NCI-H2171 treated with DMSO at 0.1 percent for 48 hours (cell line): Measurements from ENCODE around the gene RBBP4.

Experiments
- DNase-seq: peaks from one replicate; lab custom pipeline; 2025; lab: John Stamatoyannopoulos, UW

Gene RBBP4

DNA sequence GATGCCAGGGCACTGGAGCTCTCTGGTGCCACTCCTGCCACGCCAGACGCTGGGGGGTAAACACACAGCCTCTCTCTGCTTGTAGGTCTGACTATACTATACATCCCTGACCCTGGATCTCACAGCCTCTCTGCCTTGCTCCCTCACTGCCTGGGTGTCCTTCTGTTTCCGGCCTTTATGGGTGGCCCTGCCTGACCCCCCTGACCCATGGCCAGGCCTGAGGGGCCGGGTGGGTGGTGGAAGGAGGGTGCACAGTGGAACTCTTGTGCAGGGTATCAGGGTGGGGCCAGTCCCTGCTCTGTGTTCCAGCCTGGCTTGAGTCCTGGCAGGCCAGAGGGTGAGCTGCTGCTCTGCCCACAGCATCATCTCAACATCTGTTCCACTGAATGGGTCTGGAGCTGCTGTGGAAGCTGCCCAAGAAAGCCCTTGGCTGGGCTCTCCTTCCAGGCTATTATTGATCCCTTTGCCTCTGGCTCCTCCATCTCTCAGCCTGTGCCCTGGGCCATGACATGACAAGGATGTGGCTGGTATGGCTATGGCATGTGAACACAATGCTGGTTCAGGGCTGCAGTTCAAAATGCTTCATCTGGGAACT lies 68.8 kb downstream of the RBBP4 start:
- no peak for DNase-seq

DNA sequence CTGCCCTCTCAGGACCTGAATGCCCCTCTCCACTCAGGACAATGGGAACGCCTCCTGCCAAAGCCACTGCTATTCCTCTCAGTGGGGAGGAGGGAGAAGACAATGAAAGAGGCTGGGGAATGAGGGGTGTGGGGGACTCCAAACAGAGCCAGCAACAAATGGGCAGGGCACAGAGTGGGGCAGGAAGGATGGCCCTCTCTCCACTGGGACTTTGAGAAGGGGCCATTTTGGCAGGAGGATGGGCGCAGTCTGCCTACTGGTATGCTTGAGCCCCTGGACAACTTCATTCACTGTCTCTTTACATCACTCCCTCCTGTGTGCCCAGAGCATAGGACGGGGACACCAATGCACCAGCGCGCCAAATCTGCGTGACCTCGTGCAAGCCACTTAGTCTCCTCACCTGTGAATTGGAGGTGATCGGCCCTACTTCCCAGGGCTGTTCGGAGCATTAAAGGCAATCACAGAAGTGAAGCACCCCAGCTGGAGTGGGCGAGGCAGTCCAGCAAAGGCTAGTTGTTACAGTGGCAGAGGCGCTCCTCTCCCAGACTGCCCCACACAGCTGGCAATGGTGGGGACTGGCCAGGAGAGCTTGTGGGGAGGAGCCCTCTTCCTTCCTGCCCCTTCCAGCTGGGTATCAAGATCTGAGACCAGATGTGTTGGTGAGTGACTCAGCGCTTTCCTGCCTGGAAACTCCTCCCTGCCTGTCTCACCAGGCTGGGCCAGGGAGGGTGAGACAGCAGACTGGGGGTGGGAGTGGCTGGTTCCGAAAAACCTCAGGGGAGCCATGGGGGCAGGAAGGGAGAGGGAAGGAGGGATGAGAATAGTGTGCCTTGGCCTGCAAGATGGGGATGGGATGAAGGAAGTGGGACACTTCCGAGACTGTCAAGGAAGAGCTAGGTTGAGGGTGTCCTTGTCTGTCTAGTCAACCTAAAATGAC lies 73.9 kb downstream of the RBBP4 start:
- DNase-seq = peak; percentile 79

DNA sequence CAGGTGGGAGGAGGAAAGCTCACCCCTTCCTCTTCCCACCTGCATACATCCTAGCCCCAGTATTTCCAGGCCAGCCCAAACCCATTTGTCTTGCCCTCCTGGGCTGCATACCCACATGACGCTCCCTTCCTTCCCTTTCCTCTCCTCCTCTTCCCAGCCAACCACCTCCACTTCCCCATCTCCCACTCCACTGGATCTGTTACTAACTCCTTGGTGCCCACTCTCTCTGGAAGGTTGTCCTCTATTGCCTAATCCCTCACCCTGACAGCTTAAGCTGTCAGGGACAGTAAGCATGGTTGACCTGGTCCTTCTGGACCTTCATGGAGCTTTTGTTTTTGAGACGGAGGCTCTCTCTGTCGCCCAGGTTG lies 74.6 kb downstream of the RBBP4 start:
- DNase-seq = no peak

DNA sequence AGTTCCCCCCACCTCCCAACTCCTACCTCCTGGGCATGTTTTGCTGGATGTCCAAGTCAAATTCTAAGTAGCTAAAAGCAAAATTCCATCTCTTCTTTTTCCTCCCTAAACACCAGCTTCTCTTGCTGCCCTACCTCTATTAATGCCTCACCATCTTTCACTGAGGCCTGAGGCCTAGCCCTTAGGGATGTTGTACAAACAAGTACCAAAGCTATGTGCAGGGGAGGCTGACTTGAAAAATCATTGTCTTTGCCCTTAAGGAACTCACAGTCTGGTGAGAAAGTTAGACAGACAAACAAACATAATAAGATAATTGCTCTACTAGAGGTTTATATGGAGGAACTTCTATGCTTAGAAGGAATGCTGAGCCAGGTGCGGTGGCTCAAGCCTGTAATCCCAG lies 76.9 kb downstream of the RBBP4 start:
- DNase-seq = no peak

DNA sequence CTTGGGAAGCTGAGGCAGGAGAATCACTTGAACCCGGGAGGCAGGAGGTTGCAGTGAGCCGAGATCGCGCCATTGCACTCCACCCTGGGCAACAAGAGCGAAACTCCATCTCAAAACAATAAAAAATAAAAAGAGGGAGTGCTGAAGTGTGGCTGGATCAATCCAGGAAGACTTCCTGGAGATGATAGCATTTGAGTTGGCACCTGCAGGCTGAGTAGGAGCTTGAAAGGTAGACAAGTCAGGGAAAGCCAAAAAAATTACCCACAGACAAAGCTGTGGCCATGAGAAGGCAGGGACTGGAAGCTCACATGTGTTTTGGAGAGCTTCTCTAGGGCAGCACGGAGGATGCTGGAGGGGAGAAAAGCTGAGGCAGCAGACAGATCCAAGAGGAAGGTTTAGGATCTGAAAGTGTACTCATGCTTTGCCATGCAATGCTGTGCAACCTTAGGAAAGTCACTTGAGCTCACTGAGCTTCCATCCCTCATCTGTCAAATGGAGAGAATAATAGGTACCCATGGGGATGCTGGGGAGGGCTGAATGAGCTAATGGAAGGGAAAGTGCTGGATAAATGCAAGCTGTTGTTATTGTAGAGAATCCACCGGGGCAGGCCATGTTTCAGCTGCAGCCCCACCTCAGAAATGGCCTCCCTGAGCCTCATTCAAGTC lies 77.5 kb downstream of the RBBP4 start:
- DNase-seq = peak; percentile 50

DNA sequence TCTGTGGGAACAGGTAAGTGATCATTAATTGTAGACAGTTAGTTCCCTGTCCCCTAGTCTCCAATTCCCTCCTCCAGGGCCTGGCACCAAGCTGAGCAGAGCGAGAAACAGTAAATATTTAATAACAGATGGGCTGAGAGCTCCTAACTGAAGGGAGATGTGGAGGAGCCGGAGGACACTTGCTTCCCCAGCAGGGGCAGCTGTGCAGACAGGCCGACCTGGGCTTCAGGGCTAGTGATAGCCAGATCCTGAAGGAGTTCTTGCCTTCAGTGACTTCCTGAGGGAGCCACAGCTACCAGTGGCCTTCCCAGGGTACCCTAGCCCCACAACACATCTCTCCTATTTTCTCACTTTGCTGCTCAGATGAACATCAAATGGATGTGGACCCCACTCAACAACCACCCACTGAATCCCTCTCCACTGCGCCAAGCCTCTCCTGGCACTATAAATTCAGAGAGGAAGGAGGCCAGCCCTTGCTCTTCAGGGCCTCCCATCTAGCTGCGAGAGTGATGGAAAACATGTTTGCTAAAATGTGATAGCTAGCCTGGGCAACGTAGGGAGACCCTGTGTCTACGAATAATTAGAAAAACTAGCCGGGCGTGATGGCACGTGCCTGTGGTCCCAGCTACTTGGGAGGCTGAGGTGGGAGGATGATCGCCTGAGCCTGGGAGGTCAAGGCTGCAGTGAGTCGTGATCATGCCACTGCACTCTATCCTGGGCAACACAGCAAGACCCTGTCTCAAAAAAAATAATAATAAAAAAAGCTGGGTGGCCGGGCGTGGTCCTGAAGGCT lies 78.4 kb downstream of the RBBP4 start:
- DNase-seq = peak; percentile 54

DNA sequence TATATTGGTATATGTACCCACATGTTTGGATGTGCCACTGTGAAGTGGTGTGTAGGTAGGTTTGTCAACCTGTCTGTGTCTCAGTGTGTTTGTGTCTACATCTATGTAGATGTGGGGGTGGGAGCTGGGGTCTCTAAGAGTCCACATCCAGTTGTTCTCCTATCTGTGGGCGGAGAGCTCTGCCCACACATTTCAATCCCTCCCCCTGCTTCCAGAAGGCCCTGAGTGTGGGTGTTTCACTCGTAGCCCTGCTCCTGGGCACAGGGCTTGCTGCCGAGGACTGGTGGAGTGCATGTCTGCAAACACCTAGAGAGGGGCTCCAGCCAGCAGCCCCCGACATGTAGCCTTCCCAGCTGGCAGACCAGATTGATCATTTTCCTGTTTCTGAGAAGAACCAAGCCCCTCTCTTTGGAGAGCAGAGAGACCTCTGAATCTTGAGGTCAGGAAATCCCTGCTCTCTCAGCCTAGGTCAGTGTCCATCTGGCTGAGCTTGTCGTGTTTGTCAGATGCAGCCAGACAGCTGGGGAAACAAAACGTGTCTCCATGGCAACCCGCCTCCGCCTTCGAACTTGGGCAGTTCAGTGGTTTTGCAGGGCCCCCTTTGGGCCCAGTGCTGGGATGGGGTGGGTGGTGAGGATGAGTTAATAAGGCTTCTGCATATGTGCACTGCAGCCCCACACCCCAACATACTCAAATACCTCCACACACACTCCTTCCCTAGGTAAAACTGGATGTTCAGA lies 82.7 kb downstream of the RBBP4 start:
- DNase-seq = no peak
